ENCODE data around the gene NKX6-1.

The NKX6-1 gene

DNA sequence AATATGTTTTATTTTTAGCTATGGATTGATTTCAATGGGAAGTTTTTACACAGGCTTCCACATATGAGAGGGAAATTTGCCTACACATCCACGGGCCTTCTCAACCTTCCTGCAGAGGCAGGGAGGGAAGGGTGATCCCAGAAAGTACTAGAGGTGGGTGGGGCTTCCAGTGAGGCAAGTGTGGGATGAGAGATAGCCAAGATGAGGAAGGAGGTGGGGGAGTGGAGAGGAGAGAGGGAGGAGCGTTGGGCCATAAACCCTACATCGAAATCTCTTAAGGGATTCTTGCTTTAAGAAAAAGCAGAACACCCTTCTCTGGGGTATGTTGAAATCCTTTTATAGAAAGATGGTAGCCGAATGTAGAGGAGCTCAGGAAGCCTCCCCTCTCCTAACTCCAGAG, 19.0 kb downstream of the NKX6-1 start:
- Mint-ChIP-seq H3K9me3 (peaks cover 1% of the 10 kb centered on the region), H3K36me3 (no peaks in the 10 kb centered on the region), H3K27me3 (peaks cover 14% of the 10 kb centered on the region), H3K4me3 (no peak overlapping the region), H3K27ac (no peak overlapping the region), H3K4me1 (peaks cover 2% of the 10 kb centered on the region)
- DNase-seq (ENCODE audit: low spot score in 2 of 2) = no peak
- ATAC-seq (ENCODE audit: low read depth) = no peak

DNA sequence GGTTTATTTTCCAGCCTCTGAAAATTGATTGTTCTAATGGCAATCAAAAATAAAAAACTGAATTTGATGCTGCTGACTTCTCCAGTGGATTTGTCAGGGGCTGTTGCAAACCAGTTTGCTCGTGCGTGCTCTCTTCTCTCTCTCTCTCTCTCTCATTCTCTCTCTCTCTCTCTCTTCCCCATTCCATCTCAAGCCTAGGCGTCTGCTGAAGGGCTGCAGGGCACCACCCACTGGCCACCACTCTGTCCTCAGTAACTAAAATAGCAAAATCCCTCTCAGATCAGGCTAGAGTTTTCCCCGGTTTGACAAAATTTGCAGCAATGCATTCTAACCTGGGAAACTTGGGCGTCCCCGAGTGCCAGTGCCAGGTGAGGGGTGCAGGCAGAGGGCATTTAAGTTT, 19.4 kb downstream of the NKX6-1 start:
- H3K27ac Mint-ChIP-seq = no peak overlapping the region
- H3K4me3 Mint-ChIP-seq = no peak overlapping the region
- H3K36me3 Mint-ChIP-seq = no peaks in the 10 kb centered on the region
- ATAC-seq (ENCODE audit: low read depth) (no peak), DNase-seq (ENCODE audit: low spot score in 2 of 2) (no peak)
- peaks cover 2% of the 10 kb centered on the region for H3K4me1 Mint-ChIP-seq
- H3K27me3 Mint-ChIP-seq = peaks cover 14% of the 10 kb centered on the region
- peaks cover 1% of the 10 kb centered on the region for H3K9me3 Mint-ChIP-seq

DNA sequence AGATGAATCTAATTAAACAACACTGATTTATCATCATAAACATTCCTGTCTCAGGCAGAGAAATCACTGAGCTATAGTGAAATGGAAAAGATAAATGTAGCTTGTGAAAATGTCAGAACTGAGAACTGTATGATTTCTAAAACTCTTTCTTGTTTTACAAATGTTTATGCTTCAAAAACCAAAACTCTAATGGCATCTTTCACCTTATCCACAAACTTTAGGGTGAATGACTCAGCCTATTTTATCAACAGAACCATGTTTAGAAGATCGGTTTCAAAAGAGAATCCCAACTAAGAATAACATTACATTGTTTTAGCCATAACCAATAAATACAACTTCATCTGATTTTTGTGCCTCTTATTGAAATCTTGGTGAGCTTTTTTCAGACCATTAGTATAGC, 21.4 kb downstream of the NKX6-1 start:
- ATAC-seq (ENCODE audit: low read depth) (no peak), DNase-seq (ENCODE audit: low spot score in 2 of 2) (no peak)
- H3K4me1 Mint-ChIP-seq = peaks cover 2% of the 10 kb centered on the region
- no peak overlapping the region for H3K4me3 Mint-ChIP-seq
- H3K36me3 Mint-ChIP-seq = no peaks in the 10 kb centered on the region
- peaks cover 11% of the 10 kb centered on the region for H3K27me3 Mint-ChIP-seq
- H3K27ac Mint-ChIP-seq = no peak overlapping the region
- H3K9me3 Mint-ChIP-seq = peaks cover 1% of the 10 kb centered on the region

DNA sequence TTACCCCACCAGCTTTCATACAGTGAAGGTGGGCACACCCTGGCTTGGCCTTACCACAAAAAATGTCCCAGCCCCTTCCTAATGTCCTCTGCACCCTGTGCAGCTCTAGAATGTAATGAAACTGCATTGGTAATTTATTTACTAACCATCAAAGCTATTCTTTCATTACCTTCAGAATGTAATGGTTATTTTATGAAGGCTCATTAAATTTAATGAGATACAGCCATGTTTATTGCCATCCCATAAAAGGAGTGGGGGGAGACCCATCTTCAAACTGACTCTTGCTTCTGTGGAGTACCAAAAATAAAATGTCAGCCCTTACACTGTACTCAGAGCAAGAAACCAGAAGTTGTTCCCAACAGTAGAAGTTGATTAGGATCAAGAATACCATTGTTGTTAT, 25.0 kb downstream of the NKX6-1 start:
- H3K4me1 Mint-ChIP-seq = no peaks in the 10 kb centered on the region
- H3K27ac Mint-ChIP-seq = no peak overlapping the region
- H3K4me3 Mint-ChIP-seq = no peak overlapping the region
- no peak for ATAC-seq (ENCODE audit: low read depth)
- peaks cover 3% of the 10 kb centered on the region for H3K27me3 Mint-ChIP-seq
- H3K9me3 Mint-ChIP-seq = no peaks in the 10 kb centered on the region
- DNase-seq (ENCODE audit: low spot score in 2 of 2) = no peak
- no peaks in the 10 kb centered on the region for H3K36me3 Mint-ChIP-seq

DNA sequence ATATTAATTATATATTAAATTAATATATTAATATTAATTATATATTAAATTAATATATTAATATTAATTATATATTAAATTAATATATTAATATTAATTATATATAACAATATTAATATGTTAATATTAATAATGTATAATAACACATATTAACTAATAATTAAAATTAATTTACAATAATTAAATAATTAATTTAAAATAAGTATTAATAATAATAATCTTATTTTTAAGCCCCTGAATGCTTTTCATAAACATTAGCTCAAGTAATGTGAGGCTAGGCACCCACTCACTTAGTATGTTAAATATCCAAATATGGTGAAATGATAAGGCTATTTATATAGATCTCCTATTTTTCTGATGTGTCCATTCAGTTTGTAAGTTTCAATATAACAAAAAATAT, 26.9 kb downstream of the NKX6-1 start:
- H3K4me3 Mint-ChIP-seq = no peak overlapping the region
- no peaks in the 10 kb centered on the region for H3K9me3 Mint-ChIP-seq
- H3K27me3 Mint-ChIP-seq = no peaks in the 10 kb centered on the region
- ATAC-seq (ENCODE audit: low read depth) (no peak), DNase-seq (ENCODE audit: low spot score in 2 of 2) (no peak)
- no peak overlapping the region for H3K27ac Mint-ChIP-seq
- no peaks in the 10 kb centered on the region for H3K36me3 Mint-ChIP-seq
- H3K4me1 Mint-ChIP-seq = no peaks in the 10 kb centered on the region

DNA sequence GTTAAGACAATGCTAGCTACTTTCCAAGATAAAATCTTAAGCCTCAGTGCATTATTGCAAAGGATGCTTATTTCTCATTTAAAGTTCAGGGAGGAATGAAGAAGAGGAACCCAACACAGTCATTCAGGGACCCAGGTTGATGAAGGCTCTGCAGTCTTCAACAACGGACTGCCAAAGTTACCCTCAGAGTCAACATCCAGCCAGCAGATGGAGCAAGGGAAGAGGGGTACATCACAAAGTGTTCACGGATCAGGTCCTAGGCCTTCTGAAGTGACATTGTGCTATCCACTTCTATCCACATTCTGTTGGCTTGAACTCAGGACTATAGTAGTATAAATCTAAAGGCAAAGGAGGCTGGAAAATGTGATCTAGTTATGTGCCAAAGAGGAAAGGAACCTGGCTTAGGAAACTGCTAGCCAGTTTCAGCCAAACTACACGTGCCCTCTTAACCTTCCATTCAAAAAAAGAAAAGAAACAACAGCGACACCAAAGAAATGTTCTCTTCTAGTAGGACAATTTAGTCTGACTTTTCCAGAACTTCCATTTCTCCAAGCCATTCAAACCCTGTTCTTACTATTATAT, 28.8 kb downstream of the NKX6-1 start:
- Mint-ChIP-seq H3K27me3 (no peaks in the 10 kb centered on the region), H3K36me3 (no peaks in the 10 kb centered on the region), H3K4me1 (no peaks in the 10 kb centered on the region), H3K4me3 (no peak overlapping the region), H3K9me3 (no peaks in the 10 kb centered on the region), H3K27ac (no peak overlapping the region)
- no peak for DNase-seq (ENCODE audit: low spot score in 2 of 2)
- no peak for ATAC-seq (ENCODE audit: low read depth)

DNA sequence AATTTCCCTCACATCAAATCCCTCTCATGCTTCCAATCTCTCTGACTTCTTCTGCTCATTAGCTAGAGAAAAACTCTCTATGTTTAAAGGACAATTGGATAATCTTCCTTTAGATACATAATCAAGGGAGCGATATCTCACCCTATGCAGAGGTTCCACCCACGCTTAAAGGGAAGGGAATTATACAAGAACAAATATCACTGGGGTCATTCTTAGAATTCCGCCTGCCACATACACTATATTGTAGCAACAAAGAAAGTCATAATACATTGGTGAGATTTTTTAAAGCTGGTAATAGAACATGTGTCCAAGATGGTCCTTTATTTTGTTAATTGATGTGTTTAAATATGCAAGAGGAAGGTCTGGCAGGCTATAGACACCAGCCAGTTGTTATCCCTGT, 31.5 kb downstream of the NKX6-1 start:
- Mint-ChIP-seq H3K4me3 (no peak overlapping the region), H3K9me3 (no peaks in the 10 kb centered on the region), H3K4me1 (no peaks in the 10 kb centered on the region), H3K27ac (no peak overlapping the region), H3K27me3 (no peaks in the 10 kb centered on the region), H3K36me3 (no peaks in the 10 kb centered on the region)
- ATAC-seq (ENCODE audit: low read depth) (no peak), DNase-seq (ENCODE audit: low spot score in 2 of 2) (no peak)

DNA sequence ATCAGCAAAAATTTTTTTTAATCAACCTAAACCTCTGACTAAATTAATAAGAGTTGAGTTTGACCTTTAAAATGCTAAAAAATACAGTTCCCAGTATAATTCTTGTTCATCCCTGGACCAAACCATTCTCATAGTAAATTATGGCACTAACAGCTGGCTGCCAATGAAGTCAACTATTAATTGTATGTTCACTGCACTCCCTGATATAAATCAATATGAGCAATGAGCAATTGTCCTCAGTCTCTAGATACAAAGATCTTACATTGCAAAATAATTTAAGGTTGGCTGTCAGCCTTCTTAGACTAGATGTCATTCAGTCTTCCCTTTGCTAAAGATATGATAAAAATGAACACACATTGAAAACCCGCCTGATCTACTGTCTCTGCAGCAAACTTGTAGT, 39.3 kb downstream of the NKX6-1 start:
- DNase-seq (ENCODE audit: low spot score in 2 of 2) (no peak), ATAC-seq (ENCODE audit: low read depth) (no peak)
- no peak overlapping the region for H3K4me3 Mint-ChIP-seq
- peaks cover 10% of the 10 kb centered on the region for H3K27me3 Mint-ChIP-seq
- H3K27ac Mint-ChIP-seq = no peak overlapping the region
- no peaks in the 10 kb centered on the region for H3K36me3 Mint-ChIP-seq
- H3K4me1 Mint-ChIP-seq = no peaks in the 10 kb centered on the region
- H3K9me3 Mint-ChIP-seq = peaks cover 6% of the 10 kb centered on the region

DNA sequence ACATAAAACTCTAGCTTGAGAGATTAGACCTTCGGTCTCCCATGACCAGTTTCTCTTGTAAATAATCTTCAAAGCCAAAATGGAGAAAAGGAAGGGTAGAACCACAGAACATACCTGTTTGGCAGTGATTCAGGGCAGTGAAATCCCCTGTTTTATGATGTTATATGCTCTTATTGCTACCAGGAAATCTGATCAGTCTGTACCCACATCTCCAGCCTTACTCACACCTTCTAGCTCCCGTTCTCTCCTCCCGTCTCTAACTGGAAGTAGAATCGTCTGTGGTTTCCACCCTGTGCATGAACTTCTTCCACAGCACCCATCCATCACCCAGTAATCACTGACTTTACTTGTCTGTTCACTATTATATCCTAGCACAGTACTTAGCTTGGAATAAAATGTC, 42.9 kb downstream of the NKX6-1 start:
- Mint-ChIP-seq H3K27me3 (peaks cover 9% of the 10 kb centered on the region), H3K4me3 (no peak overlapping the region), H3K27ac (no peak overlapping the region), H3K9me3 (peaks cover 5% of the 10 kb centered on the region), H3K4me1 (no peaks in the 10 kb centered on the region), H3K36me3 (no peaks in the 10 kb centered on the region)
- DNase-seq (ENCODE audit: low spot score in 2 of 2) = no peak
- no peak for ATAC-seq (ENCODE audit: low read depth)

DNA sequence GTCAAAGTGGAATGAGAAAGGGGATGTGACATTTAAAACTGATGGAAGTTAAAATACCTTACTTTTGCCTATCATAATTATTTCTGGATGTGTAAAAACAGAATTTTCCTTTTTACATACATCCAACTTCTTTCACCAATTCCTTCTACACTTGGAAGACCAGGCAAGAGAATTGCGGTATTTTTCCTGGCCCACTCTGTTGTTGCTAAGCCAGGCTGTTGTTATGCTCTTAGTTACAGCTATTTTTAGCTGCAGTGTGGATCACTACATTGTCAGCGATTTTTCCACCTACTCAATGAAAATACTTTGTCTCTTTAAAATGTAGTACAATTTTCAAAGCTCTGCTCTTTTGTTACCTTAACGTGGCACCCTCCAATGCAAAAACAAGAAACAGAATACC, 43.4 kb downstream of the NKX6-1 start:
- peaks cover 7% of the 10 kb centered on the region for H3K27me3 Mint-ChIP-seq
- no peak for DNase-seq (ENCODE audit: low spot score in 2 of 2)
- H3K27ac Mint-ChIP-seq = no peak overlapping the region
- no peaks in the 10 kb centered on the region for H3K36me3 Mint-ChIP-seq
- no peaks in the 10 kb centered on the region for H3K4me1 Mint-ChIP-seq
- H3K4me3 Mint-ChIP-seq = no peak overlapping the region
- peaks cover 3% of the 10 kb centered on the region for H3K9me3 Mint-ChIP-seq
- ATAC-seq (ENCODE audit: low read depth) = no peak

DNA sequence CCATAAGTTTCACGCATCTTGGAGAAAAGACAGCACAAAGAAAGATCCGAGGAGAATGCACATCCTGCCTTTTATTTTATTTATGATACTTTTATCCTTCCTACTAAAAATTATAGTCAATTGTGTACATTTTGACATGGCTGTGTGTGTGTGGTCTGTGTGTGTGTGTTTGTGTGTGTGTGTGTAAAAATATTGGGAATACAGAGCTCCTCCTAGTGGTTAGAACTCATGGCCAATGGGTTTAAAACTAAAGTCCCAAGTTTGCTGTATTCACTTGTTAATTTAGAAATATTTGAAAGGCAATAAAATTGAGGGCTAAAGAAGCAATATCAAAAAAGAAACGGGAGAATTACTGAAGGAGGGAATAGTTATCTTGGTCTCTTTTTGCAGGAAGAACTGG, 47.5 kb downstream of the NKX6-1 start:
- no peaks in the 10 kb centered on the region for H3K36me3 Mint-ChIP-seq
- no peak overlapping the region for H3K4me3 Mint-ChIP-seq
- H3K27ac Mint-ChIP-seq = no peak overlapping the region
- H3K4me1 Mint-ChIP-seq = no peaks in the 10 kb centered on the region
- DNase-seq (ENCODE audit: low spot score in 2 of 2) (no peak), ATAC-seq (ENCODE audit: low read depth) (no peak)
- H3K27me3 Mint-ChIP-seq = peaks cover 9% of the 10 kb centered on the region
- H3K9me3 Mint-ChIP-seq = no peaks in the 10 kb centered on the region

DNA sequence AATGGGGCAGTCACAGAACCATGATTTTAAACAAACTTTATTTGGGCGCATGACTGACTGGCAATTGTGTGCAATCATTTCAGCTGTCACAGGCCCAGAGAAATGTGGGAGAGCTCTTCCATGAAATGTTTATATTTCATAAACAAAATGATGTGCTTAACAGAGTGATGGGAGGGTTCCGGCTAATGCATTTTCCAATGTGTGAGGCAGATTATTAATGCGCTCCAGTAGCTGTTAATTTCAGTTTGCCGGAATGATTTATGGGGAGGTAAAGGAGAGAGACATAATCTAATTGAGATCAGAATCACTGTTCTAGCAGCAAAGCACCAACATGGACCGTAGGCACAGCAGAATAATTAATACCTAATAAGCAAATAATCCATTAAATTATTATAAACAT, 55.6 kb downstream of the NKX6-1 start:
- ATAC-seq (ENCODE audit: low read depth) (no peak), DNase-seq (ENCODE audit: low spot score in 2 of 2) (no peak)
- Mint-ChIP-seq H3K27me3 (peaks cover 5% of the 10 kb centered on the region), H3K27ac (no peak overlapping the region), H3K4me3 (no peak overlapping the region), H3K36me3 (no peaks in the 10 kb centered on the region), H3K9me3 (no peaks in the 10 kb centered on the region), H3K4me1 (no peaks in the 10 kb centered on the region)

DNA sequence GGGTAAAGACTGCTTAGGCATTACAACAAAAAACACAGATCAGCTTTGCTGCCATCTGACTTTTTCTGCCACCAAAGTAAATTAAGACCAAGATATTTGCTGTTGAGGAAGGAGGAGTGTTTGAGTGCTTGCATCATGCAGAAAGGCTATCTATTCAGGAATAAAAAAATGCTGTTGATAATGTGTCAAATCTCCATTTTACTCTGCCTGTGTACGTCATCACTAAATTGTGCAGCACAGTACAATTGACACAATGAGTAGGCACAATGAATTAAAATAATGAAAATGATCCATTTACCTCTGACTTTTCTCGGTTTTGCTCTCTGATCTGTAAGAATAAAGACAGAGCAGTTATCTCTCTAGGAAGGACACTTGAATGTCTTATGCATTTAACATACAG, 56.3 kb downstream of the NKX6-1 start:
- H3K36me3 Mint-ChIP-seq = no peaks in the 10 kb centered on the region
- no peak for ATAC-seq (ENCODE audit: low read depth)

More for the DNA sequence above, 56.3 kb downstream of the NKX6-1 start:
- Mint-ChIP-seq H3K4me1 (no peaks in the 10 kb centered on the region), H3K27me3 (peaks cover 5% of the 10 kb centered on the region), H3K27ac (no peak overlapping the region), H3K4me3 (no peak overlapping the region), H3K9me3 (no peaks in the 10 kb centered on the region)
- no peak for DNase-seq (ENCODE audit: low spot score in 2 of 2)

All from memory B cell (primary cell).